GM18499 (cell line): Measurements from ENCODE around the gene PPP1R16B.

ENCODE experiments used
- ATAC-seq: cut with Tn5 transposase; IDR thresholded peaks from one replicate; pipeline ENCODE4 v1.9.1; 2021; ENCODE audit warnings: moderate number of reproducible peaks; ENCODE audit not compliant: insufficient read depth, unreplicated experiment

PPP1R16B gene

GRCh38 chr20:38892091-38892981 is 86.8 kb downstream of the PPP1R16B start:
- no peak for ATAC-seq

DNA sequence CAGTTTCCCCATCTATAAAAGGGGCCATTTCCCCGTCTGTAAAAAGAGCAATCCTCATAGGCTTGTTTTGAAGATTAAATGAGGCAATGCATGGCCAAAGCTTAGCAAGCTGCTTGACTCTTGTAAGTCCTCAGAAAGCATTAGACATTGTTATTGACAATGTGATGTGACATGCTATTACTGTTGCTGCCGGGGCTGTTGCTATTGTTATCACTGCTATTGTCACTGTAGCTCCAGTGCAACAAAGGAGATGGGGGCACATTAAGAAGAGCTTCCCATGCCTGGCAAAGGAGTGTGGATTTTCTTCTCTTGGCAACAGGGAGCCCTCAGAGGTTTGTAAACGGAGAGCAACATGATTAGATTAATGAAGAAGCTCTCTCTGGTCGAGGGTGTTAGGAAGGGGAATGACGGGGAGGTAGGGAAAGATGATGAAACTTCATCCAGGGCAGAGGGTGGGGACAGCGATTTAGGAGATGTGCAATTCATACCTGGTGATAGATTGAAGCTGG is 87.6 kb downstream of the PPP1R16B start:
- no peak for ATAC-seq

- no peak for ATAC-seq
These were observed 88.1 kb downstream of the PPP1R16B start for GRCh38 chr20:38893565-38894090.

GRCh38 chr20:38894091-38894847 is 88.8 kb downstream of the PPP1R16B start:
- ATAC-seq: no peak

GRCh38 chr20:38895098-38895949 is 89.8 kb downstream of the PPP1R16B start:
- no peak for ATAC-seq

DNA sequence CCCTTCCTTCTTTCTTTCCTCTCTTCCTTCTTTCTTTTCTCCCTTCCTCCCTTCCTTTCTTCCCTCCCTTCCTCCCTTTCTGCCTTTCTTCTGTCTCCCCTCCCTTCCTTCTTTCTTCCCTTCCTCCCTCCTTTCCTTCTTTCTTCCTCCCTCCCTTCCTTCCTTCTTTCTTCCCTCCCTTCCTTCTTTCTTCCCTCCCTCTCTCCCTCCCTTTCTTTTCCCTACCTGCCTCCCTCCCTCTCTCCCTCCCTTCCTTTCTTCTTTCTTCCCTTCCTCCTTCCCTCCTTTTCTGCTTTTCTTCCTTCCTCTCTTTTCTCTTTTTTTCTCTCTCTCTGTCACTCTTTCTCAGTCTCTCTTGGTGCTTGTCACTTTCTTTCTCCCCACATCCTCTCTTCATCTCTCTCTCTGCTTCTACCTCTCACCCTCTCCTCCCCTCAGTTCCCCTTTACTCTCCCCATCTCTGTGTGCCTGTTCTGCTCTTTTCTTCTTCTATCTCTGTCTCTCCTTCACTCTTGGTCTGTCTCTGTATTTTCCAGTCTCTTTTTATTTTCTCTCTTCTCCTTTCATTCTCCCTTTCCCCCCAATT is 90.6 kb downstream of the PPP1R16B start:
- ATAC-seq: no peak

DNA sequence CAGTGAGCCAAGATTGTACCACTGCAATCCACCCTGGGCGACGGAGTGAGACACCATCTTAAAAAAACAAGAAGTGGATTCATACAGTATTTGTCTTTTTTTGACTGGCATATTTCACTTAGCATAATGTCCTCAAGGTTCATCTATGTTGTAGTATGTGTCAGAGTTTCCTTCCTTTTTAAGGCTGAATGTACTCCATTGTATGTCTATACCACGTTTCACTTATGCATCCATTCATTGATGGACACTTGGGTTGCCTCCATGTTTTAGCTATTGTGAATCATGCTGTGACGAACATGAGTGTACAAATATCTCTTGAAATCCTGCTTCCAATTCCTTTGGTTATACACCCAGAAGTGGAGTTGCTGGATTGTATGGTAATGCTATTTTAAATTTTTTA is 91.8 kb downstream of the PPP1R16B start:
- ATAC-seq: no peak

- no peak for ATAC-seq
These were observed 95.1 kb downstream of the PPP1R16B start for GRCh38 chr20:38900606-38901005.

GRCh38 chr20:38902601-38903000 is 97.1 kb downstream of the PPP1R16B start:
- ATAC-seq: no peak

DNA sequence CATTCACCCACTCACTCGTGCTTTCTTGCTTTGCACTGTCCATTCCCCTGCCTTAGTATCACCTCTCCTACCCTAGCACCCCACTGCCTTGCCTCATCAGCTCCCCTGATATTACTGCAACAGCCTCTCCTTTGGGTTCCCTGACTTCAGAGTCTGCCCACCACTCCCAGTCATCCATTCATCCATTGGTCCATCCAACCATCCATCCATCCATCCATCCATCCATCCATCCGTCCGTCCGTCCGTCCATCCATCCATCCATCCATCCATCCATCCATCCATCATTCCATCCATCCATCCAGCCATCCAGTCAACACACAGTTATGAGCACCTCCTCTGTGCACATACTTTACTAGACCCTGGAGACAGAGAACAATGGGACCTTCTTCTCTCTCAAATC is 97.8 kb downstream of the PPP1R16B start:
- ATAC-seq: no peak

GRCh38 chr20:38905375-38905774 is 99.9 kb downstream of the PPP1R16B start:
- no peak for ATAC-seq

GRCh38 chr20:38907918-38908677 is 102.6 kb downstream of the PPP1R16B start:
- no peak for ATAC-seq

GRCh38 chr20:38915355-38915754 is 109.9 kb downstream of the PPP1R16B start:
- no peak for ATAC-seq

- no peak for ATAC-seq
These were observed 112.2 kb downstream of the PPP1R16B start for GRCh38 chr20:38917657-38918056.

GRCh38 chr20:38918172-38918571 is 112.7 kb downstream of the PPP1R16B start:
- no peak for ATAC-seq

DNA sequence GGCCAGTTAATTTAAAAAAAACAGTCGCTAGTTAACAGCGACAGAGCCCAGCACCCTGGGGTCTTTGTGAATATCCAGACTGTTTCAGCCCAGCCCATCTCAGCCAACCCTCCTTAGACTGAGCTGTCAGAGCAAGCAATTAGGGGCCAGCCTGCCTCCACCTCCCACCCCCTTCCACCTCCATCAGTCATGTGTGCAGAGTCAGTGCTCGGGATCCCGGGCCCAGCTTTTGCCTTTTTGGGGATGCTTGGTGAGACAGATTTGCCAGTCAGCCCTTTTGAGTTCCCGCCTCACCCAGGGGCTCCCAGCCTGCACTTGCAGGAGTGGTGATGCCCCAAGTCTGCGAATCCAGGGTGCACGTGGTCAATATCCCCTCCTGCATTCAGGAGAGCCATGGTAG is 114.2 kb downstream of the PPP1R16B start:
- ATAC-seq: no peak

GRCh38 chr20:38920411-38920810 is 114.9 kb downstream of the PPP1R16B start:
- no peak for ATAC-seq

- ATAC-seq: no peak
These were observed 115.4 kb downstream of the PPP1R16B start for GRCh38 chr20:38920851-38921250.

DNA sequence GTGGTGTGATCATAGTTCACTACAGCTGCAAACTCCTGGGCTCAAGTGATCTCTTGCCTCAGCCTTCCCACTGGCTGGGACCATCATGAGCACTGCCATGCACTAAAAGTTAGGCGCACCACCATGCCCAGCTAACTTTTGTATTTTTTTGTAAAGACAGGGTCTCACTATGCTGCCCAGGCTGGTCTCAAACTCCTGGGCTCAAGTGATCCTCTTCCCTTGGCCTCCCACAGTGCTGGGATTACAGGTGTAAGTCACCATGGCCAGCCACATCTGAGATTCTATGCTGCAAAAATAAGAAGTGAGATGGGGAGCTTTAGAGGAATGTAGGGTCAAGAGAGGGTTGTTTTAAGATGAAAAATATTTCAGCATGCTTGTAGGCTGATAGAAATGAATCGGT is 119.2 kb downstream of the PPP1R16B start:
- no peak for ATAC-seq
